Posterior vena cava (tissue), 2 donors: ENCODE results near the gene TYW1B. TPM values are rescaled to one million over a fixed set of nuclear protein-coding genes. Genes with fewer than 3 reads are reported as not detected.
"Not testable (repeated sequence)": the region's sequence is repeated elsewhere in the genome, so short reads cannot be mapped to it uniquely, and the experiment has no call there.

ENCODE experiments used
- DNase-seq: peaks from one replicate; pipeline ENCODE4 v3.0.0-alpha.2; 2020; ENCODE audit warnings: low spot score
- intact Hi-C, 2 donors: fragments of 100-400 bp; cut with DNase I; formaldehyde crosslinking; loops; one replicate each; pipeline versions ENCODE4 v1.14.1 to v1.14.2; 2022 to 2023
- total RNA-seq, 2 donors: library from RNA; stranded (reverse); fragmentation: NEBNext Ultra II Directional; extraction: Animal tissue kit (Norgen Biotek cat#: 25700); gene quantifications; one replicate each; pipeline ENCODE4 v1.2.1, GENCODE V29; 2021
- donor health status: DM: yes; HTN: yes; CAD: no.
- donor health status: DM: yes; HTN: yes; CAD: no.

Gene TYW1B
- total RNA-seq, 2 donors from 2014 or later = 1.6 to 2.1 TPM

DNA sequence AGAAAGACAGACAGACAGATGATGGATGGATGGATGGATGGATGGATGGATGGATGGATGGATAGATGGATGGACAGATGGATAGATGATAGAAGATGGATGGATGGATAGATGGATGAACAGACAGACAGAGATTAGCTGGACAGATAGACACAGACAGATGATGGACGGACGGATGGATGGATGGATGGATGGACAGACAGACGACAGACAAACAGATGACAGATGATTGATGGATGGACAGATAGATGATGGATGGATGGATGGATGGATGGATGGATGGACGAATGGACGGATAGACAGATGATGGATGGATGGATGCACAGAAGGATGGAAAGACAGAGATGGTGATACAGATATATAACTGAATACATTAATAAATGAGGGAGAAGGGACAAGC lies 224.9 kb downstream of the TYW1B start:
- DNase-seq = no peak
- intact Hi-C loops = no loop called here

DNA sequence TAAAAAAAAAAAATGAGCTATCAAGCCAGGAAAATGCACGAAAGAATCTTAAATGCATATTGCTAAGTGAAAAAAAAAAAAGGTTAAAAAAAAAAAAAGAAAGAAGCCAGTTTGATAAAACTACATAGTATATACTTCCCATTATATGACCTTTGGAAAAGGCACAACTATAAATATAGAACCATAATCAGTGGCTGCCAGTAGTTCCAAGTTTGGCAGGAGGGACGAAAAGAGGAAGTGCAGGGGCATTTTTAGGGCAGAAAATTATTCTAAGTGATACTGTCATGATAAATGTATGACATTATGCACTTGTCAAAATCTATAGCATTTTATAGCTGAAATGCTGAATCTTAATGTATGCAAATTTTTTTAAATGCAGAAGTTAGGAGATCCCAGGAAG lies 226.3 kb downstream of the TYW1B start:
- intact Hi-C loops, DNase-seq: not testable (repeated sequence)

- intact Hi-C loops = not testable (repeated sequence)
Observed at GRCh38 chr7:72590023-72590422, 238.0 kb downstream of the TYW1B start.

GRCh38 chr7:72587267-72587666 lies 240.7 kb downstream of the TYW1B start:
- DNase-seq, intact Hi-C loops: not testable (repeated sequence)

More at GRCh38 chr7:72590023-72590422, 238.0 kb downstream of the TYW1B start:
- not testable (repeated sequence) for DNase-seq

DNA sequence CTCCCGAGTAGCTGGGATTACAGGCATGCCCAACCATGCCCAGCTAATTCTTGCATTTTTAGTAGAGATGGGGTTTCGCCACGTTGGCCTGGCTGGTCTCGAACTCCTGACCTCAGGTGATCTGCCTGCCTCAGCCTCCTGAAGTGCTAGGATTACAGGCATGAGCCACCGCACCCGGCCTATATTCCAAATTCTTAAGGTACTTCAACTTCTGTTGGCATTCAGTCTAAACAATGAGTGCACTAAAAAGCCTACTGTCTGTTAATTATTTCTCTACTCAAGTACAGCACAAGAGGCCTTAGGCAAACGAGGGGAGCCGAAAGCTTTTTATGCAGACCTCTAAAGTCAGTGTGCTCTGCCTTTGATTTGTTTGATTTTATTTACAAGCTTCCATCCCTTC lies 243.4 kb downstream of the TYW1B start:
- DNase-seq, intact Hi-C loops: not testable (repeated sequence)

DNA sequence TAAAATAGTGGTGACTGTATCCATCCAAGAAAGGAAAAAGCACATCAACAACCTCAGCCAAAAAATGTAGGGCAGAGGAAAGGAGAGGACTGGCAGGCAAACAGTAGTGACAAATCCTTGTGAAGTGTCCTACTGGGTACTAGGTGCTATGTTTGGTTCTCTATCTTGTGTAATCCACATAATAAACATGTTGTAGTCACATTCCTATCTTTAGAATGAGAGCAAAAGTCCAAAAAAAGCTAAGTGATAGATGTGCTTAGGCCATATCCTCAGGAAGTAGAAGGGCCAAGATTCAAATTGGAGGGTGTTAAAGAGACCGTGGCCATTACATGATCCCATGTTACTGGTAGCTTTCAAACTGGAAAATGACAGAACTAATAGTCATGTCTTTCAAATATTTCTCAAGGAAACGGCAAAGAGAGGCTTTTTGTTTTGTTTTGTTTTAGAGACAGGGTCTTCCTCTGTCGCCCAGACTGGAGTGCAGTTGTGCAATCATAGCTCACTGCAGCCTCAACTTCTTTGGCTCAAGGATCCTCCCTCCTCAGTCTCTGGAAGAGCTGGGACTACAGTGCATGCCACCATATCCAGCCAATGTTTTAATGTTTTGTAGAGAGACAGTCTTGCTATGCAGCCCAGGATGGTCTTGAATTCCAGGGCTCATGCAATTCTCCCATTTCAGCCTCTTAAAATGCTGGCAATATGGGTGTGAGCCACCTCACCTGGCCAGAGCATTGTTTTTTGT lies 244.2 kb downstream of the TYW1B start:
- intact Hi-C loops, DNase-seq: not testable (repeated sequence)

- DNase-seq, intact Hi-C loops: not testable (repeated sequence)
Observed at GRCh38 chr7:72580142-72580770, 247.7 kb downstream of the TYW1B start.

- intact Hi-C loops = no loop called here
Observed at GRCh38 chr7:72577107-72577506, 250.9 kb downstream of the TYW1B start.

DNA sequence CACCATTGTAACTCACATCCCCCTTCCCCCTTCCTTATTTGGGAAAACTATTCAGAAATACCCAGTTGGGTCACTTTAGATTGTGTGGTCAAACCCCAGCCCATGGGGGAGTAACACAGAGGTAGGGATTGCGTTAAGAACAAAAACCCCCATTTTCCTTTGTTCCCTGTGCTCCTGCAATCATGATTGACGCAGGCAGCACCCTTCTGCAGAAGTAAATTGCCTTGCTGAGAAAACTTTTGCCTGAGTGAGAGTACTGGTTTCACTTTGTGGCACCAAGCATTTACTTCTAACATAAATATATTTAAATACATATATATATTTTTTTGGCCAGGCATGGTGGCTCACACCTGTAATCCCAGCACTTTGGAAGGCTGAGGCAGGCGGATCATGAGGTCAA lies 266.0 kb downstream of the TYW1B start:
- intact Hi-C loops, DNase-seq: not testable (repeated sequence)

More at GRCh38 chr7:72577107-72577506, 250.9 kb downstream of the TYW1B start:
- no peak for DNase-seq

GRCh38 chr7:72559546-72559945 lies 268.5 kb downstream of the TYW1B start:
- DNase-seq, intact Hi-C loops: not testable (repeated sequence)

- intact Hi-C loops, DNase-seq: not testable (repeated sequence)
Observed at GRCh38 chr7:72556733-72557132, 271.3 kb downstream of the TYW1B start.

DNA sequence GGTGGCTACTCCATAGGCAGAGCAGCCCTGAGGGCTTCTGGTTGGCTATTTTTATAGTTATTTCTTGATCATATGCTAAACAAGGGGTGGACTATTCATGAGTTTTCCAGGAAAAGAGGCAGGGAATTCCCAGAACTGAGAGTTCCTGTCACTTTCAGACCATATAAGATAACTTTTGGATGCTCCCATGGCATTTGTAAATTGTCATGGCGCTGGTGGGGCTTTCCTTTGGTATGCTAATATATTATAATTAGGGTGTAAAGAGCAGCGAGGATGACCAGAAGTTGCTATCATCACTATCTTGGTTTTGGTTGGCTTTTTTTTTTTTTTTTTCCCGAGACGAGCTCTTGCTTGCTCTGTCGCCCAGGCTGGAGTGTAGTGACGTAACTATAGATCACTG lies 272.8 kb downstream of the TYW1B start:
- intact Hi-C loops = not testable (repeated sequence)

GRCh38 chr7:72554401-72554800 lies 273.6 kb downstream of the TYW1B start:
- DNase-seq, intact Hi-C loops: not testable (repeated sequence)

More for the DNA sequence above, 272.8 kb downstream of the TYW1B start:
- DNase-seq = not testable (repeated sequence)

DNA sequence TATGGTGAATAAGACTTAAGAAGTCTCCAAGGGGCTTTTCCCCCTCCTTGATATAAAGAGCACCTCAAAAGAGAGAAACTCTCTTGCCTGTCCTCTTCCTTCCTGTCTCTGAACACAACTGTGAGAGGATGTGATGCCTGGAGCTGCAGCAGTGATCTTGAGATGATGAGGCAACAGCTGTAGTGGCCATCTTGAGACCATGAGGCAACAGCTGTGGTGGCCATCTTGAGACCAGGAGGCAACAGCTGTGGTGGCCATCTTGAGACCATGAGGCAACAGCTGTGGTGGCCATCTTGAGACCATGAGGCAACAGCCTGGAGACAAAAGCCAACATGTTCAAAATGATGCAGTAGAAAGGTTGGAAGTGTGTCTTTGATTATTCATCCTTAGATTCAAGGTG lies 277.5 kb downstream of the TYW1B start:
- intact Hi-C loops, DNase-seq: not testable (repeated sequence)

GRCh38 chr7:72546586-72547237 lies 281.3 kb downstream of the TYW1B start:
- DNase-seq, intact Hi-C loops: not testable (repeated sequence)

DNA sequence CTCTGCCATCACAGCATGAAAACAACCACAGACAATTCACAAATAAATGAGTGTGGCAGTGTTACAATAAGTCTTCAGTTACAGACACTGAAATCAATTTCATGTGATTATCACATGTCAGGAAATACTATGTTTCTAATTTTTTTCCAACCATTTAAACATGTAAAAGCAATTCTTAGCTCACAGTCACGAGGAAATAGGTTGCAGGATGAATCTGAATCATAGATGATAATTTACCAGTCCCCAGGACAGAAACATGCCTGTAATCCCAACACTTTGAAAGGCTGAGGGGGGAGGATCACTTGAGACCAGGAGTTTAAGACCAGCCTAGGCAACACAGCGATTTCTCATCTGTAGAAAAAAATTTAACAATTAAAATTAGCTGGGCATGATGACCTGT lies 283.5 kb downstream of the TYW1B start:
- DNase-seq, intact Hi-C loops: not testable (repeated sequence)

DNA sequence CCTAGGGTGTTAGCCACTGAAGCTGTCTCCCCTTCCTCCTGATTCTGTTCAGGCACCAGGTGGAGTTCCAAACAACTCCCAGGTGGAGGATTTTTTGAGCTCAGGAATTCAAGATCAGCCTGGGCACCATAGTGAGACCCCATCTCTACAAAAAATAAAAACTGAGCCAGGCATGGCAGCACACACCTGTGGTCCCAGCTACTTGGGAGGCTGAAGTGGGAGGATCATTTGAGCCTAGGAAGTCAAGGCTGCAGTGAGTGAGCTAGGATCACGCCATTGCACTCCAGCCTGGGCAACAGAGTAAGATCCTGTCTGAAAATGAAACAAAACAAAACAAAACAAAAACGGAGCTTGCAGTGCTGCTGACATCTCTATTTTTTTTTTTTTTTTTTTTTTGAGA lies 287.1 kb downstream of the TYW1B start:
- no peak for DNase-seq
- intact Hi-C loops = no loop called here

- intact Hi-C loops = no loop called here
- no peak for DNase-seq
Observed at GRCh38 chr7:72540106-72540611, 287.8 kb downstream of the TYW1B start.

- no peak for DNase-seq
- intact Hi-C loops = no loop called here
Observed at GRCh38 chr7:72539702-72540101, 288.3 kb downstream of the TYW1B start.

DNA sequence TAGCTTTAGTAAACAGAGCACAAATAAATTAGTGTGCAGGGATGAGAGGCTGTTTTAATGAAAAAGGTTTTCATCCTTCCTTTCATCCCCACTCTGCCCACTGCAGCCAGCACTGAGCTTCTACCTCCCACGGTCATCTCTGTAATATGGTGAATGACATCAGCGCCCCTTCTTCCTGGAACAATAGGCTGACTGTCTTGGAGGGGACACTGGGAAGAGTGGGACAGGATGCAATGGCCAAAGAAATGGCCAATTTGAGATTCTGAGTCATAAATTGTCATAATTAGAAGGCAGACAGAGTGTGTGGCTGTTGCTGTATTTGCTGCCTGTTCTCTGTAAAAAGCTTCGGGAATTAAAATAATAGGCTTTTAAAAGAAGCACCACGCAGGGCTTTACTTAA lies 289.1 kb downstream of the TYW1B start:
- no peak for DNase-seq
- intact Hi-C loops = no loop called here
